GM18519 (cell line): Measurements from ENCODE around the gene DDA1.
"Not testable (repeated sequence)": the region's sequence is repeated elsewhere in the genome, so short reads cannot be mapped to it uniquely, and the experiment has no call there.

Experiments used
- ATAC-seq: cut with Tn5 transposase; IDR thresholded peaks from one replicate; pipeline ENCODE4 v1.9.1; 2021; ENCODE audit warnings: mild to moderate bottlenecking, moderate library complexity; ENCODE audit not compliant: unreplicated experiment, low FRiP score

Gene DDA1

GRCh38 chr19:17309198-17309964, at the start of gene DDA1:
Gene DDA1 (plus strand): TSS chr19:17309563. CDS start chr19:17309655, 92 bp downstream.
- ATAC-seq = peak; percentile 60

GRCh38 chr19:17259934-17260333, 49.4 kb upstream of the DDA1 start:
- no peak for ATAC-seq

GRCh38 chr19:17260842-17261325, 48.5 kb upstream of the DDA1 start:
- ATAC-seq = no peak

- ATAC-seq = no peak
These were observed 46.8 kb upstream of the DDA1 start for GRCh38 chr19:17262557-17262956.

GRCh38 chr19:17263712-17264640, 45.4 kb upstream of the DDA1 start:
- ATAC-seq = no peak

- no peak for ATAC-seq
These were observed 44.8 kb upstream of the DDA1 start, which contains the start of gene USHBP1 for GRCh38 chr19:17264641-17264979. Gene USHBP1 (minus strand): TSS chr19:17264745. CDS start chr19:17264299, 446 bp downstream.

- no peak for ATAC-seq
These were observed 43.3 kb upstream of the DDA1 start for GRCh38 chr19:17266026-17266425.

- no peak for ATAC-seq
These were observed 42.8 kb upstream of the DDA1 start for GRCh38 chr19:17266589-17266974.

GRCh38 chr19:17266975-17267788, 42.2 kb upstream of the DDA1 start, which contains the start of gene BABAM1:
Gene BABAM1 (plus strand): TSS chr19:17267443. CDS start chr19:17268807, 1,364 bp downstream.
- ATAC-seq = peak; percentile 81

GRCh38 chr19:17268754-17269153, 40.6 kb upstream of the DDA1 start:
- ATAC-seq = no peak

GRCh38 chr19:17274892-17275291, 34.5 kb upstream of the DDA1 start:
- not testable (repeated sequence) for ATAC-seq

- ATAC-seq = no peak
These were observed 33.8 kb upstream of the DDA1 start for GRCh38 chr19:17275441-17276175.

GRCh38 chr19:17279436-17279835, 29.9 kb upstream of the DDA1 start:
- ATAC-seq = no peak

GRCh38 chr19:17281391-17282304, 27.7 kb upstream of the DDA1 start, which contains the start of gene ANKLE1:
Gene ANKLE1 (plus strand): TSS chr19:17281901. CDS start chr19:17281921, 20 bp downstream.
- no peak for ATAC-seq

GRCh38 chr19:17282488-17283125, 26.8 kb upstream of the DDA1 start:
- ATAC-seq = no peak

GRCh38 chr19:17283504-17283996, 25.8 kb upstream of the DDA1 start:
- ATAC-seq = no peak

GRCh38 chr19:17285415-17286135, 23.8 kb upstream of the DDA1 start:
- no peak for ATAC-seq
